Measurements from ENCODE around the gene GNG7. TPM values are rescaled to one million over a fixed set of nuclear protein-coding genes. Genes with fewer than 3 reads are reported as not detected.

The GNG7 gene
- total RNA-seq, 1 donor from 2014 or later, result 8.5 TPM

DNA sequence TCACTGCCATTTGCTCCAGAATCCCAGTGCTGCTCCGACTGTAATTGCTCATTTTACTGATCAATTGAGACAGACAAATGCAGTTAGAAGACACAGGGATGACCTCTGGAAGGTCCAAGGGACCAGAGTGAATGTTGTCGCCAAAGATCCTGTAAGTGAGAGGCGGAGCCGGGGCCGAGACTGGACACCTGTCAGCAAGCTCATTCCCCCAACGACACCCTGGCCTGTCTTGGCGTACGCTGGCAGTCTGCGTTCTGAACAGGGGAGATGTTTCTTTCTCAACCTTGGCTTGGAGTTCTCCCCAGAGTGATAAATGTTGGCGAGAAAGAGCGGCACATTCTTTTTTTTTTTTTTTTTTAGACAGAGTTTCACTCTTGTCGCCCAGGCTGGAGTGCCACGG lies 202.3 kb downstream of the GNG7 start:
- no peaks in the 10 kb centered on the region for H3K36me3 Mint-ChIP-seq
- no peak for TF ChIP-seq CTCF (IDR thresholded peaks at IDR 0.05; ENCODE audit: unreplicated experiment)
- H3K9me3 Mint-ChIP-seq, result no peaks in the 10 kb centered on the region
- peaks cover 28% of the 10 kb centered on the region for H3K4me1 Mint-ChIP-seq
- no peak overlapping the region for H3K4me3 Mint-ChIP-seq
- H3K27ac Mint-ChIP-seq, result peak overlapping the region; percentile 25
- H3K27me3 Mint-ChIP-seq (ENCODE audit: low read depth), result no peaks in the 10 kb centered on the region
- no peak for DNase-seq (ENCODE audit: low spot score in 2 of 2, unreplicated experiment in 2 of 2)

- Mint-ChIP-seq H3K9me3 (no peaks in the 10 kb centered on the region), H3K36me3 (no peaks in the 10 kb centered on the region), H3K27ac (no peak overlapping the region), H3K4me1 (peaks cover 32% of the 10 kb centered on the region), H3K27me3 (ENCODE audit: low read depth) (no peaks in the 10 kb centered on the region), H3K4me3 (no peak overlapping the region)
- TF ChIP-seq CTCF (IDR thresholded peaks at IDR 0.05; ENCODE audit: unreplicated experiment), result no peak
- DNase-seq (ENCODE audit: low spot score in 2 of 2, unreplicated experiment in 2 of 2), result no peak
Measured at GRCh38 chr19:2497186-2497585, 205.3 kb downstream of the GNG7 start.

DNA sequence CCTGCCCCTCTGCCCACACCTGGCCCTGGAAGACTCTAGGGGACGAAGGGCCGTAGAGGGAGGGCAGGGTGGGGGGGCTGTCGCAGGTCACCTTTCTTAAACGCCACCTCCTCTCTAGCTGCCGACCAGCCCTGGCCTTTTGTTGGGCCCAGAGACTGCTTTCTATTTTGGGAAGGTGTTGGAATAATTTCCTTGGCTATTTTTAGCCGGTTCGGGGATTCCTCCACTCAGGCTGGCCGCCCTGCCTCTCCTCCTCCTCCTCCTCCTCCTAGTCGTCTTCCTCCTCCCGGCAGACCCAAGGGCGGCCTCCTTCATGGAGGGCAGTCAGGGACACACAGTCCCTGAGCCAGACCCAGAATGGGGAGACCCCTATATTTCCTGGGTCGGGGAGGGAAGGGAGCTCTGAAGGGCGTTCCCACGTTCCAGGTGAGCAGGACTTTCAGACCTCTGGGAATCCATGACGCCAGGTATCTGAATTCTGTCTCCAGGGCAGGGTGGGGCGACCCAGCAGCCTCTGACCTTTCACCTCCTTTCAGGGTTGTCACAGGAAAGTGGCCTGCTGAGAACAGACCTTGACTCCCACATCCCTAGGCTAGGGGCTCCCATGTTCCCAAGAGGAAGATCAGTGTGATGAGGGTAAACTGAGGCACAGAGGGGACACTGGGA lies 206.7 kb downstream of the GNG7 start:
- H3K27ac Mint-ChIP-seq, result peak overlapping the region; percentile 80
- no peak for DNase-seq (ENCODE audit: low spot score in 2 of 2, unreplicated experiment in 2 of 2)
- H3K27me3 Mint-ChIP-seq (ENCODE audit: low read depth), result no peaks in the 10 kb centered on the region
- H3K4me1 Mint-ChIP-seq, result peaks cover 39% of the 10 kb centered on the region
- no peaks in the 10 kb centered on the region for H3K36me3 Mint-ChIP-seq
- no peak for TF ChIP-seq CTCF (IDR thresholded peaks at IDR 0.05; ENCODE audit: unreplicated experiment)
- no peaks in the 10 kb centered on the region for H3K9me3 Mint-ChIP-seq
- peak overlapping the region; percentile 51 for H3K4me3 Mint-ChIP-seq

DNA sequence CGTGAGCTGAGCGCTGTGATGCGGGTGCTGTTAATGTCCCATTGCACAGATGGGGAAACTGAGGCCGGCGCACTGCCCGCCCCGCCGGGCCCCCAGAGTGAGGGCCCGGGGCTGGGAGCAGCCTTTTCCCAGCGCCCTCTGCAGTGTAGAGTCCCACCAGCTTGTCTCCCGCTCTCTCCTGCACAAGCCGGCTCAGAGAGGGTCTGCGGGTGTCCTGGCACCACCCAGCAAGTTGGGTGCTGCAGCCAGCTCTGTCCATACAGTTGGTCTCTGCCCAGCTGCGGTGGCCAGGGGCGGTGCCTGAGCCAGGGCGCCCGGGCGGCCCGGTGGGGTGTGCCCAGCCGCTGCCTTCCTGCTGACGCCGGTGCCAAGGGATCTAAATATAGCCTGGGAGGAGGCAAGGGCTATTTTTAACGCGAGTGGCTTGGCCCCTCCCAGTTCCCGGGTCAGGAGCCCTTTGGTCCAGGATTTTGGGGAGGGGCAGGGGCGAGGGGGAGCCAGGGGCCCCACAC lies 207.3 kb downstream of the GNG7 start:
- Mint-ChIP-seq H3K4me1 (peaks cover 38% of the 10 kb centered on the region), H3K4me3 (peak overlapping the region; percentile 46), H3K36me3 (no peaks in the 10 kb centered on the region), H3K27ac (no peak overlapping the region), H3K9me3 (no peaks in the 10 kb centered on the region), H3K27me3 (ENCODE audit: low read depth) (no peaks in the 10 kb centered on the region)
- TF ChIP-seq CTCF (IDR thresholded peaks at IDR 0.05; ENCODE audit: unreplicated experiment), result no peak
- no peak for DNase-seq (ENCODE audit: low spot score in 2 of 2, unreplicated experiment in 2 of 2)

DNA sequence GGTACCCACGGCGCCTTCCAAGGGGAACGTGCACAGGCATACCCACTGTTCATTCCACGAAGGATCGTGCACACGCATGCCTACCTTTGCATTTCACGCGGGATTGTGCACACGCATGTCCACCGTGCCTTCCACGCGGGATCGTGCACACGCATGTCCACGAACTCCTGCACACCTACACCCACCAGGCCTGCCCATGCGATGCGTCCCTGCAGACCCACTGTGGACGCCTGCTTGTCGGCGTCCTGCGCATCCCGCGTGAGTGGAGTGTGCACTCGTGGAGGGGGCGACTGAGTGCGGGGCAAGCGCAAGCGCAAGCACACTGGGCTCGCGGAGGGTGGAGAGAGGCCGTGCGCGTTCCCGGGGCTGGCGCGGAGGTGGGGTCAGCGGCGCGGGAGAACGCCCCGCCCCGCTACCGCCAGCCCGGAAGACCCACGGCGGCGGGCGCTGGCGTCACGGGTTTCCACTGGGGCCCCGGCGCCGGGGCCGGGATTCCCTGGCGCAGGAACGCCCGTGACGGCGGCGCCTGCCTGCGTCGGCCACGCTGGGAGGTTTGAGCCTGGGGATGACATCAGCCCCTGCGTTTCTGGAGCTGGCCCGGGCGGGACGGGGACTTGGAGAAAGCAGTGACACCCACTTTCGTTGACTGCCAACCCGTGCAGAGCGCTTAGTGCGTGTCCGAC lies 207.9 kb downstream of the GNG7 start:
- Mint-ChIP-seq H3K36me3 (no peaks in the 10 kb centered on the region), H3K27ac (peak overlapping the region; percentile 96), H3K9me3 (no peaks in the 10 kb centered on the region), H3K27me3 (ENCODE audit: low read depth) (no peaks in the 10 kb centered on the region), H3K4me3 (peak overlapping the region; percentile 75), H3K4me1 (peaks cover 35% of the 10 kb centered on the region)
- DNase-seq (ENCODE audit: low spot score in 2 of 2, unreplicated experiment in 2 of 2), result peak; percentile 53 to 70
- no peak for TF ChIP-seq CTCF (IDR thresholded peaks at IDR 0.05; ENCODE audit: unreplicated experiment)
